Uterus (tissue), 4 donors: Measurements from ENCODE around the gene ATP5F1E. TPM values are rescaled to one million over a fixed set of nuclear protein-coding genes. Genes with fewer than 3 reads are reported as not detected.
A peak's percentile ranks its signal among the peaks of the same experiment; 100 is the strongest.

Experiments used
- DNase-seq, 2 donors: peaks; one replicate each; pipeline ENCODE4 v3.0.0-alpha.2; 2019 to 2020
- H3K27ac ChIP-seq, 2 donors: fragments of 200-600 bp; sonication (generic); 1 replicate in 1 of 2; 2 replicates in 1 of 2; pipeline ENCODE4 v1.5.1; 2016 to 2018
- H3K27me3 ChIP-seq, 2 donors: fragments of 200-600 bp; sonication (generic); one replicate each; pipeline ENCODE4 v1.5.1; 2018 to 2019; ENCODE audit warnings: control low read depth in 1 of 2
- H3K36me3 ChIP-seq, 2 donors: fragments of 200-600 bp; sonication (generic); one replicate each; pipeline ENCODE4 v1.5.1; 2019; ENCODE audit warnings: control low read depth in 1 of 2
- H3K4me1 ChIP-seq, 2 donors: fragments of 200-600 bp; sonication (generic); one replicate each; pipeline ENCODE4 v1.5.1; 2018 to 2019; ENCODE audit warnings: control low read depth in 1 of 2
- H3K4me3 ChIP-seq, 2 donors: fragments of 200-600 bp; sonication (generic); 1 replicate in 1 of 2; 2 replicates in 1 of 2; pipeline ENCODE4 v1.5.1; 2018 to 2019; ENCODE audit warnings: mild to moderate bottlenecking in 1 of 2
- H3K9me3 ChIP-seq, 2 donors: fragments of 200-600 bp; sonication (generic); one replicate each; pipeline ENCODE4 v1.5.1; 2019; ENCODE audit warnings: control low read depth in 1 of 2
- POLR2A ChIP-seq, 2 donors: fragments of 450-650 bp; IDR thresholded peaks; one replicate each; pipeline ENCODE4 v1.6.1; 2016; ENCODE audit warnings: antibody characterized with exemption in 2 of 2, mild to moderate bottlenecking in 1 of 2, moderate library complexity in 1 of 2
- intact Hi-C: fragments of 100-400 bp; cut with DNase I; formaldehyde crosslinking; loops from one replicate; pipeline ENCODE4 v1.15.1; 2023; ENCODE audit warnings: low total_unique reads
- total RNA-seq, 4 donors: library from RNA; depleted of rRNA in 3 of 4; stranded (reverse); fragments of >200 nt in 3 of 4; gene quantifications; one replicate each; pipeline versions ENCODE4 v1.1.0 to v1.2.4, GENCODE V29; 2014 to 2023
- TF ChIP-seq, protein P1 (sequence below), 4 experiments: fragments of 200-600 bp in 2 of 4; fragments of 450-650 bp in 2 of 4; sonication (generic) in 2 of 4; IDR thresholded peaks; one replicate each; pipeline ENCODE4 v1.5.1; 2016 to 2019; ENCODE audit warnings: antibody characterized with exemption in 4 of 4, mild to moderate bottlenecking in 2 of 4, moderate library complexity in 1 of 4
- donor health status: DM: yes; HTN: yes; CAD: no.

The ATP5F1E gene
- total RNA-seq, 4 donors from 2014 or later, result 5.6 to 42.4 (median 21.1) TPM

DNA sequence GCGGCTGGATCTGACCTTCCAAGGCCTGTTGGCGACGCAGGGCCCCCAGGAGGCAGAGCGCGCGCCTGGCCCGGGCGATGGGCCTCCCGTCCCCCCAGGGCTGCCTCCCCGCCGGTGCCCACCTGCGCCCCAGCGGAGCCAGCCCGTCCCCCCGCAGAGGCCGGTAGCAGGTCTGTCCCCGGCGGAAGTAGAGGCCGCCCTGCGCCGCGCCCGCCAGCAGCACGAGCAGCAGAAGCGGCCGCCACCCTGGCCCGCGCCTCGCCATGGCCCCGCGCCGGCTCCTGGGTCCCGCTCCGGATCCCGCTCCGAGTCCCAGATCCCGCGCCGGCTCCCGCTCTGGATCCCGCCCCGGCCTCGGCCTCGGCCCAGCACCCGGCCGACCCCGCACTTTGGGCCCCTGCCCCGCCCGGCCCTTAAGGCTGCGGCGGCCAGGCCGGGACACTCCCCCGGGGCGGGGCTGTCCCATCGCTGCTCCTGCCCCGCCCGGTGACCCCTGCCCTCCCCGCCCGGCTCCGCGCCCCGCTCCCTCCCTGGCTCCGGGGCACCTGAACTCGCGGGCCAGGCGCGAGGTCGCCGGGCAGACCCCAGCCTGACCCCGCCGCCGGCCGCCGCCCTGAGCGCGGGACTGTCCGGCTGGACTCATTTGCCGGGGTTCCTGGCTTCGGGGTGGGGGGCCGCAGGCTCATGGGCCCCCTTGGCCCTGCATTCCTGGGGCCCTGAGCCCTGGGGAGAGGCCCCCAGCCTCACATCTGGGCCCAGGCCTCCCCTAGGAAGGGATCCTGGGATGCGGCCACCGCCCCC, 25.1 kb downstream of the ATP5F1E start, which contains the start of gene CTSZ:
Gene CTSZ, minus strand, starts transcription at position 391 of the 801 bp plus-strand sequence. Its CDS starts 126 bp downstream, at position 265.
- H3K27me3 ChIP-seq, result no peaks in the 10 kb centered on the region
- intact Hi-C loops, result no loop called here
- peaks cover 0 to 4% of the 10 kb centered on the region in 2 donors for H3K4me1 ChIP-seq
- peak within 1 kb of the TSS; percentile 80 for H3K27ac ChIP-seq
- H3K9me3 ChIP-seq, result no peaks in the 10 kb centered on the region
- TF ChIP-seq POLR2A (IDR thresholded peaks at IDR 0.05), result peak in 1 of 2 donors; percentile 39
- TF ChIP-seq, protein P1, sequence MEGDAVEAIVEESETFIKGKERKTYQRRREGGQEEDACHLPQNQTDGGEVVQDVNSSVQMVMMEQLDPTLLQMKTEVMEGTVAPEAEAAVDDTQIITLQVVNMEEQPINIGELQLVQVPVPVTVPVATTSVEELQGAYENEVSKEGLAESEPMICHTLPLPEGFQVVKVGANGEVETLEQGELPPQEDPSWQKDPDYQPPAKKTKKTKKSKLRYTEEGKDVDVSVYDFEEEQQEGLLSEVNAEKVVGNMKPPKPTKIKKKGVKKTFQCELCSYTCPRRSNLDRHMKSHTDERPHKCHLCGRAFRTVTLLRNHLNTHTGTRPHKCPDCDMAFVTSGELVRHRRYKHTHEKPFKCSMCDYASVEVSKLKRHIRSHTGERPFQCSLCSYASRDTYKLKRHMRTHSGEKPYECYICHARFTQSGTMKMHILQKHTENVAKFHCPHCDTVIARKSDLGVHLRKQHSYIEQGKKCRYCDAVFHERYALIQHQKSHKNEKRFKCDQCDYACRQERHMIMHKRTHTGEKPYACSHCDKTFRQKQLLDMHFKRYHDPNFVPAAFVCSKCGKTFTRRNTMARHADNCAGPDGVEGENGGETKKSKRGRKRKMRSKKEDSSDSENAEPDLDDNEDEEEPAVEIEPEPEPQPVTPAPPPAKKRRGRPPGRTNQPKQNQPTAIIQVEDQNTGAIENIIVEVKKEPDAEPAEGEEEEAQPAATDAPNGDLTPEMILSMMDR (IDR thresholded peaks at IDR 0.05), result no peak
- no peaks in the 10 kb centered on the region for H3K36me3 ChIP-seq
- H3K4me3 ChIP-seq, result peak within 1 kb of the TSS; percentile 54 to 58
- DNase-seq, result peak; percentile 41 to 54

- peak overlapping the region; percentile 54 to 58 for H3K4me3 ChIP-seq
- TF ChIP-seq POLR2A (IDR thresholded peaks at IDR 0.05), result no peak
- TF ChIP-seq, protein P1 (IDR thresholded peaks at IDR 0.05), result no peak
- no peaks in the 10 kb centered on the region for H3K9me3 ChIP-seq
- H3K27me3 ChIP-seq, result no peaks in the 10 kb centered on the region
- no peaks in the 10 kb centered on the region for H3K36me3 ChIP-seq
- DNase-seq, result peak in 1 of 2 donors; percentile 29
- H3K4me1 ChIP-seq, result peaks cover 0 to 4% of the 10 kb centered on the region in 2 donors
- intact Hi-C loops, result no loop called here
- H3K27ac ChIP-seq, result peak overlapping the region; percentile 80
These were observed 25.8 kb downstream of the ATP5F1E start for GRCh38 chr20:59006167-59006863.

GRCh38 chr20:59005523-59006166, 26.5 kb downstream of the ATP5F1E start:
- peaks cover 0 to 4% of the 10 kb centered on the region in 2 donors for H3K4me1 ChIP-seq
- H3K4me3 ChIP-seq, result peak overlapping the region; percentile 54 to 58
- TF ChIP-seq POLR2A (IDR thresholded peaks at IDR 0.05), result no peak
- TF ChIP-seq, protein P1 (IDR thresholded peaks at IDR 0.05), result no peak
- H3K9me3 ChIP-seq, result no peaks in the 10 kb centered on the region
- H3K27me3 ChIP-seq, result no peaks in the 10 kb centered on the region
- H3K27ac ChIP-seq, result peak overlapping the region; percentile 80
- no peak for DNase-seq
- H3K36me3 ChIP-seq, result no peaks in the 10 kb centered on the region
- intact Hi-C loops, result no loop called here

DNA sequence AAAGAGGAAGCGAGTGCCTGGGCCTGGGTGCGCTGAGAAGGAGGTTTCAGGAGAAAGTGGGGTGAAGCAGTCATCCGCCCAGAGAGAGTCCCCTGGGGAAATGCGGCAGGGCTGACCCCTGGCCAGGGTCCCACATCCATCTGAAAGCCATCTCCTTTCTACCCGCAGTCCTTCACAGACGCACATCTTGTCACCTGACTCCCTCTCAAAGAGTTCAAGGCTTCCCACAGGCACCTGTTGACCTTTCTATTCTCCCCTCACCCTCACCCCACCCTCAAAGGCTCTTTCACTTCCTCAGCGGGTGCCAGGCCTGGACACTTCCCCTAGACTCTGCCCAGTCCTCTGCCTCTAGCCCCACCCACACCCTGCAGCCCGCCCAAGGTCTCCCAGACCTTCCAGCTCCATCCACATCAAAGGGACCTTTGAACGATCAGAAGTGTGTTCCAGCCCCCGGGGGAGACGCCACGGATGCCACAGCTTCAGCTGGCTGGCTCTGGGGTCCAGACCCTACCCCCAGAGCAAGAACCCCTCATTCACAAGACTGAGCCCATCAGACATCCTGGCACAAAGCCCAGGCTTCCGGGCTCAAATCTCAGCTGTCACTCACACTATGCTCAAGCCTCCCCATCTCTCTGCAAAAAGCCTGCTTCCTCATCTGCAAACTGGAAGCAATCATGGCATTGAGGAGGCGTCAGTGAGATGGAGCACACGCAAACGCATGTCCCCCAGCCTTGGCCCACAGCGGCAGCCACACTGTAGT, 27.2 kb downstream of the ATP5F1E start:
- no peak for TF ChIP-seq POLR2A (IDR thresholded peaks at IDR 0.05)
- TF ChIP-seq, protein P1 (IDR thresholded peaks at IDR 0.05), result no peak
- no peaks in the 10 kb centered on the region for H3K36me3 ChIP-seq
- no peaks in the 10 kb centered on the region for H3K27me3 ChIP-seq
- peaks cover 0 to 4% of the 10 kb centered on the region in 2 donors for H3K4me1 ChIP-seq
- H3K4me3 ChIP-seq, result no peak overlapping the region
- no peaks in the 10 kb centered on the region for H3K9me3 ChIP-seq
- peak overlapping the region; percentile 80 for H3K27ac ChIP-seq
- peak in 1 of 2 donors; percentile 22 for DNase-seq
- intact Hi-C loops, result no loop called here
